ENCODE data around the gene CEACAM3.

The CEACAM3 gene

GRCh38 chr19:41793414-41793727, 3.0 kb upstream of the CEACAM3 start:
- no peak for DNase-seq

- peak; percentile 76 to 79 for DNase-seq
These were observed 1.3 kb upstream of the CEACAM3 start for GRCh38 chr19:41795031-41795461.

DNA sequence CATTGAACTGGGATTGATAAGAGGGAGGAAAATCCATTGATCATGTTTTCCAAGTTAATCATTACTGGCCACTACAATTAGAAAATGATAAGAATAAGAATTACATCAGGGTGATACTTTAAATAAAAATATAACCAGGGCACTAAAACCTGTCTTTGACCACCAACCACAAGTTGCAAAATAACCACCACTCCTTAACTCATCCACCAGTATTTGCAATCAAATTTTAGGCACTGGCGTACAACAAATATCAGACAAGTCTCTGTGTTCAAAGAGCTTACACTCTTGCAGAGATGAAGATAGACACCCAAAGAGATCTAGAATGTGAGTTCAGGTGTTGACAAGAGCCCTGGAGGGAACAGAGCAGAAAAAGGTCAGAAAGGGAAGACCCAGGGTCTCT, 514 bp downstream of the CEACAM3 start:
- no peak for DNase-seq

DNA sequence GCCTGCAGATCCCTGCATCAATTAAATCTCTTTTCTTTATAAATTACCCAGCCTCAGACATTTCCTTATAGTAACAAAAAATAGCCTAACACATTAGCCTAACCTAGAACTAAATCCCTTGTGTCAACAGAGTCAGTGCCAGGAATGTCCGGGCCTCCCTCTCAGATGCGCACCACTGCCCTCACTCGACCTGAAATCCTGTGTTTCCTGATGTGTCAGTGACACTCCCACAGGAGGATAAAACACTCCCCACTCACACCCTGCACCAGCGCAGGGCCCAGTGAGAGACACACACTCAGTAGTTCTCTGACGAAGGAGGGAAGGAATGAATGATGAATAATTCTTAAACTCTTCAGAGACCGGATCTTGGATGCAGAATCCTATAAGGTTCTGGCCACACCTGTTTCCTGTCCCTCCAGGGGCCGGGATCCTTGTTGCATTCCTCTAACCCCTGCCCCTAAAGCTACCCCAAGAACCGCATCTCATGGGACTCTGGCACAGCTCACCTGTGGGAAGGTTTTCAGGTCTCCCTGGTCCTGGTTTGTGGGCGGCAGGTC, 3.1 kb downstream of the CEACAM3 start:
- no peak for DNase-seq

DNA sequence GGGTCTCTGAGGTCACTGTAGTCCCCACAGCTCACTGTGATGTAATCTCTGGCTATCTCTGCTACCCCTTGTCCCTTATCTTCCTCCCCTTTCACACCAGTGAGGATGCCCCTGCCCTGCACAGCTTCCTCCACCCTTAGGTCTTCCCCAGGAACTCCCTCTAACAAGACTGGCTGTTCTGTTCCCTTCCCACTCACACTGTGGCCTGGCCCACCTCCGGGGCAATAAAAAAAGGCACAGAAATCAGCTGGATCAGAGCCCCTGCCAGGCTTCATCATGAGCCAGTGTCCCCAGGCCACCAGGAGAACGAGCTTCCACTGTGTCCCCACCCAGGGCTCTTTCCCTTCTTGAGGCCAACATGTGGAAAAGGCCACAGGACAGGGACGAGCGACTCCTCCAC, 4.6 kb downstream of the CEACAM3 start:
- no peak for DNase-seq

GRCh38 chr19:41801792-41802211, 5.4 kb downstream of the CEACAM3 start:
- DNase-seq, result no peak

- no peak for DNase-seq
These were observed 6.4 kb downstream of the CEACAM3 start for GRCh38 chr19:41802770-41803169.

GRCh38 chr19:41804336-41804735, 7.9 kb downstream of the CEACAM3 start:
- no peak for DNase-seq

DNA sequence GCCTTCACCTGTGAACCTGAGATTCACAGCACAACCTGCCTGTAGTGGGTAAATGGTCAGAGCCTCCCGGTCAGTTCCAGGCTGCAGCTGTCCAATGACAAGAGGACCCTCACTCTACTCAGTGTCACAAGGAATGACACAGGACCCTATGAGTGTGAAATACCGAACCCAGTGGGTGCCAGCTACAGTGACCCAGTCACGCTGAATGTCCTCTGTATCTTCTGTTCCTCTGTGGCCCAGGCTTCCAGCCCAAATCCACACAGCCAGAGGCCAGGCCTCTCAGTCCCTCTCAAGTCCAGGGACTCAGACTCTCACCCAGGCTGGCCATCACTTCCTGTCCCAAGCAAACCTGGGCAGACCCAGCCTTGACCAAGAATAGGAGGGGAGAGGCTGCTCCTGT, 10.8 kb downstream of the CEACAM3 start:
- DNase-seq, result no peak

- DNase-seq, result no peak
These were observed 12.5 kb downstream of the CEACAM3 start for GRCh38 chr19:41808663-41809566.

DNA sequence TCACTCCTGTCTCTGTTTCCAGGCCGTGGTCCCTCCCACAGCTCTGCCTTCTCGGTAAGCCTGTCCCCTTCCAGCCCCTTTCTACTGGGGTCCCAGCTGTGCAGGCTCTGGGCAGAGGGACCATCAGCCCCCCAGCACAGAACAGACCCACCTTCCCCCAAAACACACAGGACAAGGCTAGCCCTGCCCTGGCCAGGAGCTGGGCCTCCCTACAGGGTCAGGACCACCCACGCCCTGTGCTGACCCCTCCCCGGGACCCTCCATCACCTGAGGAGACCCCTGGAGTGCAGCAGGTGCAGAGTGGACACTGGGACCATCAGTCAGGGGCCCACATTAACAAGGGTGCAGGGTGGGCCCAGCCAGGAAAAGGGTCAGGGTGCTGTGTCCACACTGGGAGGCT, 13.9 kb downstream of the CEACAM3 start:
- DNase-seq, result no peak

GRCh38 chr19:41811036-41811435, 14.6 kb downstream of the CEACAM3 start:
- DNase-seq, result no peak

GRCh38 chr19:41811981-41812380, 15.6 kb downstream of the CEACAM3 start:
- no peak for DNase-seq

DNA sequence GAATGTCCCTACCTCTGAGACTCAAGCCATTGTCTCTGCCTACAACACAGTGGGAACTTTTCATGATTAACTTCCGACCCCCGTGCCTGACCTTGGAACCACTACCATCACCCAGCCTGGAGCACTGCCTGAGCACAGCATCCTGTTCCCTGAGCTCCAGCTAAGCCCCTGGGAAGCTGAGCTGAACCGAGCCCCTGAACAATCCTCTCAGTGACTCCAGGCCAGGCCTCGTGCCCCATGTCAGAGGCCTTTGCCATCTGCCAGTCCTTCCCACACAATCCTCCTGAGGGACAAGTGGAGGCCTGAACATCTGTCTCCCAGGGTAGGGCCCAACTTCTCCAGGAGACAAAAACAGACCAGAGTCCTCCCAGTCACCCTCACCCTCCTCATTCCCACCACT, 17.5 kb downstream of the CEACAM3 start:
- DNase-seq, result no peak

DNA sequence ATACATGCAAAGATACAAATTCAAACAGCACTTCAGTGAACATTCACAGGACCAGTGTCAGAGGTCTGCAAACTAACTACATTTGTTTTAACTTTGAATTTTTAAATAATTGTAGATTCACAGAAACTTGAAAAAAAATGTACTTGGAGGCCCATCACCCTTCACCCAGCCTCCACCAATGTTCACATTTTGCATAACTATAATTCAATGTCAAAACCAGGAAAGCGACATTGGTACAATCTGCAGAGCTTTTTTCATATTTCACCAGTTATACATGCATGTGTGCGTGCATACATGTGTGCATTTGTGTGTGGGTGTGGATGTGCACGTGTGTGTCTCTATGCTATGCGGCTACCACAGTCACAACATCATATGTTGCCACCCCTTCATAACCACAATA, 18.9 kb downstream of the CEACAM3 start:
- no peak for DNase-seq

- DNase-seq, result no peak
These were observed 20.4 kb downstream of the CEACAM3 start for GRCh38 chr19:41816761-41817160.

GRCh38 chr19:41821003-41821735, 24.8 kb downstream of the CEACAM3 start:
- DNase-seq, result peak; percentile 75 to 76

DNA sequence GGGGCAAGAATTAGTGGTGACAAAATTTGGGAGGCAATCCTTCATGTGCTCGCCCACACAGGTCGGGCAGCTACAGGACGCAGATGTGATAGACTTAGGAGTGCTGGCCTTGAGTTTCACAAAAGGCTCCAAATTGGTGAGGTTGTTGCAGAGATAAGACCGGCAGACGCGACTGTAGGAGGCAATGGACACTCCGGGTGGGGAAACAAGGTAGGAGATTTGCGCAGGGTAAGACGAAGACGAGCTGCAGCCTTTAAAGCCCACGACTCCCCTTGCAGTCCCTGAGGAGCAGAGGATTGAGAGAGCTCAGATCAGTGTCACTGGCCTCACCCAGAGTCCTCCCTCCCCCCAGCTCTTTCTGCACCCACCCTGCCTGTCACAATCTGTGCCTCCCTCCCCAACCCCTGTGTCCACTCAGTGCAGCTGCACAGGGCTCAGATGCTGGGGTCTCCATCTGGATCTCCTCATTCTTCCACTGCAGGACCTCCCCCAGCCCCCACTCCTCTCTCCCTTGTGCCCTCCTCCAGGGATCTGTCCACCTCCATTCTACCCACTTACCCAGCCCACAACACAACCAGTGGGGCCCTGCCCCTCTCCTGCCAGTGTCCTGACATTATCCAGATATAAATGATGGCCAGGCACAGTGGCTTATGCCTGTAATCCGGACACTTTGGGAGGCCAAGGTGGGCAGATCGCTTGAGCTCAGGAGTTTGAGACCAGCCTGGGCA, 41.8 kb downstream of the CEACAM3 start:
- no peak for DNase-seq

GRCh38 chr19:41839211-41839610, 42.8 kb downstream of the CEACAM3 start:
- DNase-seq, result no peak

DNA sequence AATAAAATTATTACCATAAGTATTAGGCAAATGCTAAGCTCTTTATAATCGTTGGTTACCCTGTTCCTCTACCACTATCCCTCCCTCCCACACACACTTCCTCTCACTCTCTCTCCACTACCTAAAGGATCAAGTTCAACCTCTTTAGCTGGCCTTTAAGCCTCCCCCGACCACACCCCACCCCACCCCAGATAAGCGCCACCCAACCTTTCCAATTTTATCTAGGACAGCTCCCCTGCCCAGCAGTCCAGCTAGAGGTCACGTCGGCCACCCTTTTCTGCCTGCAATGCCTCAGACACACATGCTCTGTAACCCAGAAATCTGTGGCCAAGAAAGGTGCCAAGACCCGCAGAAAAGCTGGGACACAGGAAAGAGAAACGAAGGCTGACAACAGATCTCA, 47.0 kb downstream of the CEACAM3 start:
- no peak for DNase-seq

DNA sequence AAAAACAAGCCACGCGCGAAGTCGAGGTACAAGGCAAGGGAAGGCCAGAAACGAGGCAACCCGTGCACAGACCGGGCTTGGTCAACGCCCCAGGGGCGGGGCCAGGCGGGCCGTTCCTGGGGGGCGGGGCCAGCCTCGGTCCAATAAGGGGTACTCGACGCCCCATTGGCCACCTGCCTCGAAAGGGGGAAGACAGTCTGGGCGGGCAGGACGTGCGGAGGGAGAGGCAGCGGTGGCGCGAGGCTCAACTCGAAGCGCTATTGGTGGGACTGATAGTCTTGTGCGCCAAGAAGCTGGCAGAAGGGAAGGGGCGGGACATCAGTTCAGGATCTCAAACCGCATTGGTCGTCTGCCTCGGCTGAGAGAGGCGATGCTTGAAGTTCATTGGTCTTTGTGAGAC, 48.2 kb downstream of the CEACAM3 start, which contains the start of gene LYPD4:
TSS of gene LYPD4 (minus strand) at position 83 of the 400 bp plus-strand sequence. CDS start 5,398 bp downstream, outside the sequence.
- no peak for DNase-seq

DNA sequence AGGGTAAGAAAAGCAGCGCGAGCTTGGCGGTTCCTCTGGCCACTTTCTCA, 48.4 kb downstream of the CEACAM3 start, which contains the start of gene DMRTC2:
TSS of gene DMRTC2 (plus strand) at position 42 of the 50 bp plus-strand sequence. CDS start 2,387 bp downstream, outside the sequence.
- DNase-seq, result no peak

GRCh38 chr19:41845051-41845590, 48.7 kb downstream of the CEACAM3 start:
- DNase-seq, result no peak
